ENCODE measurements around the gene CIDEA.

DNA sequence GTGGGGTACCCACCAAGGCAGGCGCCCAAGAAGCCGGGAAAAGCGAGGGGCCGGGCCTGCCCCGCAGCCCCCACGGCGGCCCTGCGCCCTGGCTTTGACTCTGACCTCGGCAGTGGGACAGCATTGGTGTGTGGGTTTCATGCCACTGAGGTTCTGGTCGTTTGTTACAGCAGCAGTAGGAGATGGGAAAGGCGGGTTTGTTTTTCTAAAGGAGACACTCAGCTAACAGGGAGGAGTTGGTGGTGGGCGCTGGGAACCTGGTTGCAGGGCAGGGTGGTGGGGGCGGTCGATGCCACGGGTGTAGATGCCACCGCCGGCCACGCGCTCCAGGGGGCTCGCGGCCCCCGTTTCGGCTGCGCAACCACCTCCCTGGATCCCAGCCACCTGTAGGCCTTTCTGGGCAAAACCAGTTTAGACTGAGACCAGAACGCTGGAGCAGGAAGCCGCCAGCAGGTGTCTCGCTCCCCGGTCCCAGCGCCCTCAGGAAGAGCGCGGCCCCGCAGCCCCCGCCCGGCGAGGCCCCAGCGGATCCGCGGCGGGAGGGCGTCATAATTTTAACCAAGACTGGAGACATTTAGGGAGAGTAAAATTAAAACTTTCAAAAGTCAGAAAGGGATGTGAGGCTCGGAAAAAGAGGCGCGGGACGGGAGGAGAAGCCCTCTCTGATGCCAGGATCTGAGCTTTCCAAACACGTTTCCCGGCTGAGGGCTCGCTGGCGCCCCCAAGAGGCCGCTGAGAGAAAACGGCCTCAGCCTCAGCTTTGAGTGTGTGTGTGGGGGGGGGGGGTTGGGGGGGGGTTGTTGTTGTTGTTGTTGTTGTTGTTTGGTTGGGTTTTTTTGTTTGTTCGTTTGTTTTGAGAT, 17.4 kb downstream of the CIDEA start:
- TF ChIP-seq, protein P1, sequence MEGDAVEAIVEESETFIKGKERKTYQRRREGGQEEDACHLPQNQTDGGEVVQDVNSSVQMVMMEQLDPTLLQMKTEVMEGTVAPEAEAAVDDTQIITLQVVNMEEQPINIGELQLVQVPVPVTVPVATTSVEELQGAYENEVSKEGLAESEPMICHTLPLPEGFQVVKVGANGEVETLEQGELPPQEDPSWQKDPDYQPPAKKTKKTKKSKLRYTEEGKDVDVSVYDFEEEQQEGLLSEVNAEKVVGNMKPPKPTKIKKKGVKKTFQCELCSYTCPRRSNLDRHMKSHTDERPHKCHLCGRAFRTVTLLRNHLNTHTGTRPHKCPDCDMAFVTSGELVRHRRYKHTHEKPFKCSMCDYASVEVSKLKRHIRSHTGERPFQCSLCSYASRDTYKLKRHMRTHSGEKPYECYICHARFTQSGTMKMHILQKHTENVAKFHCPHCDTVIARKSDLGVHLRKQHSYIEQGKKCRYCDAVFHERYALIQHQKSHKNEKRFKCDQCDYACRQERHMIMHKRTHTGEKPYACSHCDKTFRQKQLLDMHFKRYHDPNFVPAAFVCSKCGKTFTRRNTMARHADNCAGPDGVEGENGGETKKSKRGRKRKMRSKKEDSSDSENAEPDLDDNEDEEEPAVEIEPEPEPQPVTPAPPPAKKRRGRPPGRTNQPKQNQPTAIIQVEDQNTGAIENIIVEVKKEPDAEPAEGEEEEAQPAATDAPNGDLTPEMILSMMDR (IDR thresholded peaks at IDR 0.05) = peak; percentile 69 to 88 (median 80)
- TF ChIP-seq POLR2A (IDR thresholded peaks at IDR 0.05) = peak; percentile 9 to 25

All from uterus (tissue), 2 donors.